ENCODE measurements around the gene DPYSL4. TPM values are rescaled to one million over a fixed set of nuclear protein-coding genes. Genes with fewer than 3 reads are reported as not detected.

The DPYSL4 gene
- total RNA-seq, 1 experiment from 2014 or later = 6.7 TPM

DNA sequence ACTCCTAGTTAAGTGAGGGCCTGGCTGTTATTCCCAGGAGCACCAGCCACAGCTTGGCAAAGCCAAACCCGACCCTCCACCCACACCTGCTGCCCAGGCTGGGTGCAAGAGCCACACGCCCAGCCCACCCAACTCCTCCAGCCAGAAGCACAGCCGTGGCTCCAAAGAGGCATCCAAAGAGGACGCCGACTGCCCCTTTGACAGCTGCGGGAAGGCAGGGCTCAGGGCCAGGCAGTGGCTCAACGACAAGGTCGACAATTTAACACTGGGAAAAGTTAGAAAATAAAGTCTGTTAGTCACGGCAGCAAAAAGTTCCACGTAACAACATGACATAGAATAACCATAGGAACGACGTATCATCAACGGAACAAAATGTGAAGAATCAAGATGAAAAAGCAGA is 54.3 kb downstream of the DPYSL4 start:
- DNase-seq (ENCODE audit: low read depth) = no peak

DNA sequence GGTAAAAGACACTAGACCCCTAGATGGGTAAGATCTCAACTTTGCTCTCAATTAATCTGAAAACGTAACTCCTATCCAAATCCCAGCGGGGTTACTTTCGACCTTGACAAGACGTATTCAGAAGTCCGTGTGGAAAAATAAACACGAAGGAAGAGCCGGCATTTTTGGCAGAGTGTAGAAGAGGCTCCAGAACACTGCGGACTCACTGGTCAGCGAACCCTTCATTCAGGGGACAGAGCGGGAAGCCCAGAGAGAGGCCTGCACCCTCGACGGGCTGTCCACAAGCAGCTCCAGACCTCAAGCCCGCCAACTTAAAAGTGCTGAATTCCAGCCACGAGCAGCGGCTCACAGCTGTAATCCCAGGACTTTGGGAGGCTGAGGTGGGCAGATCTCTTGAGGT is 54.7 kb downstream of the DPYSL4 start:
- no peak for DNase-seq (ENCODE audit: low read depth)

DNA sequence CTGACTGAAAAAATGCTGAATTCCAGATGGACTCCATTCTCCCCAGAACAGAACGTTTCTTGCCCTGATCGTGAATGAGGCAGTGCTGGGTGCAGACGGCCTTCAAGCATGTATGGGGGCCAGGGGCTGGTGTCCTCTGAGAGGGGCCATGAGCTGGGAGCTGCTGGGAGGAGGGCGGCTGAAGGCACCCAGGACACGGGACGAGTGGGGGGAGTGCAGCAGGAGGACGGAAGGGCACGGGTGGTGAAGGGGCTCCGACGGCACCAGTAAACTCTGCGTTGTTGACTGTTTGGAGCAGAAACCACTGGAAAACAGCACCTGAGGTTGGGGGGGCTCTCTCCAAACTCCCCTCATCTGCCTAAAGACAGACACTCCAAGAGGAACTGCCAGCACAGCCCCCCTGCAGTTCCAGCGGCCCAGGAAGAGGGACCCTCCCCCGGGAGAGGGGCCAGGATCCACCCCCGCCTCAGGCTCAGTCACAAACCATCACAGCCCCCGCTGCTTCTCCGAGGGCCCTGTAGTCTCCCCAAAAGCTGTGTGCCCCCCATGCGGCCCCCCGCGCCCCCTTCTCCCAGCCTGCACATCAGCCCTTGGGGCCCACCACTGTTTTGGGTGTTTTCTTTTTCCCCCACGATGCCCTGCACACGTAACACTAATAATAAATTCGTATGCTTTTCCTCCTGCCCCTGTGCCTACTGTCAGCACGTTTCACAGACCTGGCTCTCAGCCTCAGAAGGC is 55.5 kb downstream of the DPYSL4 start:
- no peak for DNase-seq (ENCODE audit: low read depth)

DNA sequence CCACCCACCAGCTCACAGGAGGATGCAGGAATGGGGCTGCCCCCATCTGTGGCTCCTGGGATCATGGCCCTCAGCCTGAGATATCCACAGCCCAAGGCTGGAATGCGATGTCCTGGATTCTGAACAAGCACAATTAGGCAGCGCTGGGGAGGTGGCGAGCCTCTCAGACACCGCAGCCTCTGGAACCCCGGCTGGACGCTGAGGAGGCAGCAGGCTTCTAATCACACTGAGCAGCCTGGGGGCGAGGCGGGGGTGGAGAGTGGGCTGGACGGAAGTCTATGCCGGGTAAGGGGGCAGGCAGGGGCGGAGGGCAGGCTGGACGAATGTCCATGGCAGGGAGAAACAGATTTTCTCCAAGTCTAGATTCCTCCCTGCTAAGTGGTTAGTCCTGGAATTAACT is 56.4 kb downstream of the DPYSL4 start:
- no peak for DNase-seq (ENCODE audit: low read depth)

DNA sequence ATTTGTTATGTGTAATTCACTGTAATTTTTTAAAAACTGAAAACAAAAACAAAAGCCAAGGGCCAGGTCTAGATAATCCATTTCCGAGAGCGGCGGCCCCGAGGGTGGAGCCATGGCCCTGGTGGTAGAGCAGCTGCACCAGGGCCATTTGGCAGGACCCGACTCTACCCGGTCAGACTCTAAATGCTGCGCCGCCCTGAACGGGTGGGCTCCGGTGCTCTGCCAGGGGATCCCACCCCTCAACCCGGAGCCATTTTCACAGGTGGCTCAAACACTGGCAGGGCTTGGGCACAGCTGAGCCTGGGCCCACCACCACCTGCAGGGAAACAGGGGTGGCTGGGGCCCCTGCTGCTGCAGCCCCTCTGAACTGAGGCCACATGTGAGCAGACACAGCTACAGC is 56.9 kb downstream of the DPYSL4 start:
- DNase-seq (ENCODE audit: low read depth) = no peak

DNA sequence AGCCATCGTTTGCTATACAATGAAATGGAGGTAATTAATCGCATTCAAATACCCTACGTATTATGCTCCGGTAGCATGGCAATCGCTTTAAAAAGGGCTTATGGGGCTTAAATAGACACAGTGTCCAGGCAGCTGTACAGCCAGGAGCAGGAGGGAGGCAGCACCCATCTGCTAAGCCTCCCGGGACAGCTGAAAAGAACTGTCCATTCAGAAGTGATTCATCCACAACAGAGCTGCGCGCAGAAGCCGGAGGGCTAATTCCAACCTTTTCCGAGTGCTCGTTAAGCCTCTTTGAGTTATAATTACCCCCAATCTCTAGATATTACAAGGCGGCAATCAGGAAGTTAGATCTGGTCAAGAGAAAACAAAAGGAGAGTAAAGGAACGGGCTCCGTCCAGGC is 58.3 kb downstream of the DPYSL4 start:
- no peak for DNase-seq (ENCODE audit: low read depth)

DNA sequence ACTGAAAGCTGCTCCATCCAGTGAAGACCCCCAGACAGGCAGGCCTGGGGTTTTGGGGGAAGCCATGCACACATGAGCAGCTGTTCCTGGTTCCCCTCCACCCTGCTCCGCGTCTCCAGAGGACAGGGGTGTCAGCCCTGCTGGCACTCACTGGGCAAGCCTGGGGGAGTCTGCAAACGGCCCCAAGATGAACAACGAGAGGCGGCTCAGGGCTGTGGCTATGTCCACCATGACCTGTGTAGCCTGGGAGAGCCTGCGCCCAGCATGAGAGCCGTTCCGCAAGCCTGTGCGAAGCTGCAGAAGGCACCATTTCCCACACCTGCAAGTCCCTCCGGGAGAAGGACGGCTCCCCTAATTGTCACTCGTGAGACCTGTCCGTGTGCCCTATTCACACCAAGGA is 59.5 kb downstream of the DPYSL4 start:
- DNase-seq (ENCODE audit: low read depth) = no peak

DNA sequence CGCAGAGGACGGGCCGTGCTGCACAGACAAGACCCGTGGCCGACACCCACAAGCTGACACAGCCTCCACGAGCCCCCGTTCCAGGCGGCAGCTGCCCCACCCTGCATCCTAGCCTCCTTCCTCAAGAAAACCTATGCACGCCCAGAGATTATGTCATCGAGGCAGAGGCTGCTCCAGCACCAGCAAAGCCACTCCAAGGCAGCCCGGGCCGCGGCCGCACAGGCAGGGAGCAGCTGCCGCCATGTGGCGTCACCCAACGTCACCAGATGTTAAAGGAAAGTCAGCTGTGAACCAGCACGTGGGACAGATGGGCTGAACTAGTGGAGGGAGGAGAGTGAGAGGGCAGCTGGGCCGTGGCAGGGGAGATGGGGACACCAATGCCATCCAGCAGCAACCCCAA is 61.2 kb downstream of the DPYSL4 start:
- DNase-seq (ENCODE audit: low read depth) = no peak

DNA sequence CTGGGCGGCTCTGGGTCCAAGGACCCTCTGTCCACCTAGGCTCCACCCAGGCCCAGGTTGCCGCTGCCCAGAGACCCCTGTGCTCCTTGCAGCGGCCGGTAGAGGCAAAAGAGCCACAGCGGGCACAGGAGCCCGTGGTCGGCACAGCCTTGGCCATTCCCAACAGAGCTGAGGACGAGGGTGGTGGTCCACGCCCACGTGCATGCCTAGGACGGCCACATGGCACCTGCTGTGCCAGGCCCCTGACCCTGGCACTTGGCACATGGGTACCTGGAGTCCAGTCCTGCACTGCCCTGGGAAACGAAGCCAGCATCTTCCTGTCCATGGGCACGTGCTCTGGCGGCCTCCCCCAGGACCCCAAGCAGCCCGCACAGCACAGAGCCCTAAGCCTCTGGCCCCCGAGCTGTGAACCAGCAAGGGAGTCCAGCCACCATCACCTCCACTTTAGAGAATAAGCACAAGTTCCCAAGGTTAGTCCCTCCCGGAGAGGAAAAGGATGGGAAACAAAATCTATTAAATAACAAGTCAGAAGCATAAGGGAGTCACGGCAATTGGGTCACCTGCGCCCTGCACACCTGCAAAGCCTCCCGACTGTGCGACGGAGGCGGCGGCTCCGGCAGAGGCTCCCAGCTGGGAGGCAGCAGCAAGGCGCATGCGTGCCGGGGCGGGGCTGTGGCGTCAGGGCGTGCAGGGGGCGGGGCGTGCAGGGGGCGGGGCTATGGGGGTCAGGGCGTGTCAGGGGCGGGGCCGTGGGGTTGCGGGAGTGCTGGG is 61.9 kb downstream of the DPYSL4 start:
- DNase-seq (ENCODE audit: low read depth) = peak; percentile 52

DNA sequence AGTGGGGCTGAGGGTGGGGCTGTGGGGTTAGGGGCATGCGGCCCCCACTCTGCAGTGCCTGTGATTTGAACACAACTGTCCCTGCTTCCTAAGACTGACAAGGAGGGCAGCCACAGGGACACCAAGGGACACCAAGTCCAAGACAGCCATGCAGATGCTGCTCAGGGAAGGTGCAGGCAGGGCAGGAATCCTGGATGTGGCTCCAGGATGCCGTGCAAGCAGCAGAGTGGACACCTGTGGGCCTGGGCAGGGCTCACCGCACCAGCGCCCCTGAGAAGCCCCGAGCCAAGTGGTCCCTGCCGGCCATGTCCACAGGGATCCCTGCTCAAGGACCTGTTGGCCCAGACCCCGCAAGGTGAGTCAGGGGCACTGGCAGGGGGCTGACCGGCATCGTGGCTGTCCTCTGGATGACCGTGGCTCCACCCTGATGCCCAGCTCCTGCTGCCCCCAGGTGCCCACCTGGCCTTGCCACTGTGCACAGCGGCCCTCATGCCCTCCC is 62.5 kb downstream of the DPYSL4 start:
- no peak for DNase-seq (ENCODE audit: low read depth)

DNA sequence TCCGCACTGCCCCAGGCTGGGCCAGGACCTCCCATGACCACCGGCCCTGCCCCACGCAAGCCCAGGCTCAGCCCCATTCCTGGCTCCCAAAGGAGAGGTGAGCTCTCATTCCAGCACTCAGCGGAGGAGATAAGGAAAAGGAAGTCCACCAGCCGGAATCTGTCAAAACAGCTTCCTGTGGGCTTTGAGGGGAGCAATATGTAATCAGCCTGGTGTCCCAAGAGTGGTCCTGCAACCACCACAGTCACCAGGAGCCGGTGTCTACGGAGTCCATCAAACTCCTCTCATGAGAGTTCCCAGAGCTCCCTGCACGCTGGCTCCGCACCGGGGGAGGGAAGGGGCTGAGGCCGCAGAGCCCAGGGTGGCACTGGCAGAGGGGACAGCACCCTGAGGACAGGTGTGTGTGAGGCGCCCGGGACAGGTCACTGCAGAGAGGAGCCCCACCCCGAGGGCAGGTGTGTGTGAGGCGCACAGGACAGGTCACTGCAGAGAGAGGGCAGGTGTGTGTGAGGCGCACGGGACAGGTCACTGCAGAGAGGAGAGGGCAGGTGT is 63.2 kb downstream of the DPYSL4 start:
- no peak for DNase-seq (ENCODE audit: low read depth)

DNA sequence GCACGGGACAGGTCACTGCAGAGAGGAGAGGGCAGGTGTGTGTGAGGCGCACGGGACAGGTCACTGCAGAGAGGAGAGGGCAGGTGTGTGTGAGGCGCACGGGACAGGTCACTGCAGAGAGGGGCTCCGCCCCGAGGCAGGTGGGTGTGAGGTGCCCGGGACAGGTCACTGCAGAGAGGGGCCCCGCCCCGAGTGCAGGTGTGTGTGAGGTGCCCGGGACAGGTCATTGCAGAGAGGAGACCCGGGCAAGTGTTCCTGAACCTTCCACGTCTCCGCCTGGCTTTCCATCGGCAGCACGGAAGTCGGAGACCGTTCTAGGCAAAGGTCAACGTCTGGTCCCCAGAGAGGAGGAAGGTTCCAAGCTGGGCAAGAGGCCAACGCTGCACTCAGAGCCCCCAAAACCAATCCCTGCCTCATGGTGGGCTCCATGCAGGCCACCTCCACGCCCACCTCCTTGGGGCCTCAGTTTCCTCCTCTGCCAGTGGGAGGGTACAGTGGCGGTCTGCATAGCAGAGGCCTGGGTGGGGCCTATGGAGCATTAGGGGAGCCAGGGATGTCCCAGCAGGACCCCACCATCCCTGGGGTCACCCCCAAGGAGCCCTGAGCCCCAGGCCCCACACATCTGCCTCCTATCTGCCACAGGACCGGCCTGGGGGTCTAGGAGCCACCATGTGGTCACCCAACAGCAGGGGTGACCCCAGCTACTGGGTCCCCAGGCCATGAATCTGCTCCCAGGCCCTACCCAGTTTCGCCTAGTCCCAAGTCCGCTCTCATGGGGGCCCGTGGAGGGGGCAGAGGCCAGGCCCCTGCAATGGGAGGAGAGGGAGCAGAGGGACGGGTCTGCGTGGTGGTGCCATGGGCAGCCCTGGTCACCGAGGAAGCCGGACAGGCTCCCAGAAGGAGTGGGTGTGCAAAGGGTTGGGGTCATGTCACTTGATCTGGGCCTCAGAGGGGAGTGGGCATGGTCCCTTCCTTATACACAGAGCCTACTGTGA is 64.0 kb downstream of the DPYSL4 start:
- DNase-seq (ENCODE audit: low read depth) = no peak

DNA sequence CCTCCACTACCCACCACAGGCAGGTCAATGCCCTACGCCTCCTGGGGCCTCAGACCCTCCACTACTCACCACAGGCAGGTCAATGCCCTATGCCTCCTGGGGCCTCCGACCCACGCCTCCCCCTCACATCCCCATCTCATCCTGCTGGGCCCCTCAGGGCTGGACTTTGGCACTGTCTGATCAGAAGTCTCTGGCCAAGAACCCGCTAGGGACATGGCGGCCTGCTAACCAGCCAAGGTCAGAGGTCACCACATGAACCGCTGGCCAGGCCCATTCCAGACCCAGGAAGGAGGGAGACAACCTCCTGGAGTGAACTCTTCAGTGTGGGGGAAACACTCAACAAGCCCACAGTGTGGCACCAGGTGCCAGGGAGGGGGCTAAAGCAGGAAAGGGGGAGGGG is 65.2 kb downstream of the DPYSL4 start:
- no peak for DNase-seq (ENCODE audit: low read depth)

DNA sequence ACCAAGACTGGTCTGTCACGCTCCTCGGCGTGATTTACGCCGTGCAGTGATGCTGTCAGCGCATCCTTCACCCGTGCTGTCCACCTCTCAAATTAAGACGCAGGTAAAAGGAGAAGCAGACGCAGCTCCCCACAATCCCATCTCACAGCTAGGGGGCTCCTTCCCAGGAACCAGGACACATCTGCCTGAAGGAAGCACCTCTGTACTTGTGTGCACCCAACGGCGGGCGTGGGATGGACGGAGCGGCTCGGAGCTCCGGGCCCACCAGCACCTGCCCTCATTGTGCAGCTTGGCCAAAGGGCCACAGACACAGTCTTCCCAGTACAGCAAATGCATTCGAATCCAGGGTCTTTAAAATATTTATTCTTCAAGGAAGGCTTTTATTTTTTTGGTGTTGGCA is 65.7 kb downstream of the DPYSL4 start:
- no peak for DNase-seq (ENCODE audit: low read depth)

DNA sequence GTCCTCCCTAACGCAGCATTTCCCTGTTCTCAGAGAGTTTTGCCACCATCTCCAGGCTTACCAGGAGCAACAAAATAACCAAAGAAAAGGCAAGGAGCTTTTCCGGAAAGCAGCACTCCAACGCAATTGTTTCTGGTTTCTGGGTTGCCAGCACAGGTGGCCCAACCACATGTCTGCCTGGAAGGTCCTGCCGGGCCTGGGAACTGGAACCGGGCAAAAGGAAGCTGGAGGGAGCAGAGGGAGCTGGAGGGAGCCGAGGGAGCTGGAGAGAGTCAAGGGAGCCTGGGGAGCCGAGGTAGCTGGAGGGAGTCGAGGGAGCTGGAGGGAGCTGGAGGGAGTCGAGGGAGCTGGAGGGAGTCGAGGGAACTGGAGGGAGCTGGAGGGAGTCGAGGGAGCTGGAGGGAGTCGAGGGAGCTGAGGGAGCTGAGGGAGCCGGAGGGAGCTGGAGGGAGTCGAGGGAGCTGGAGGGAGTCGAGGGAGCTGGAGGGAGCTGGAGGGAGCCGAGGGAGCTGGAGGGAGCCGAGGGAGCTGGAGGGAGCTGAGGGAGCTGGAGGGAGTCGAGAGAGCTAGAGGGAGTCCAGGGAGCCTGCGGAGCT is 66.4 kb downstream of the DPYSL4 start:
- DNase-seq (ENCODE audit: low read depth) = no peak

DNA sequence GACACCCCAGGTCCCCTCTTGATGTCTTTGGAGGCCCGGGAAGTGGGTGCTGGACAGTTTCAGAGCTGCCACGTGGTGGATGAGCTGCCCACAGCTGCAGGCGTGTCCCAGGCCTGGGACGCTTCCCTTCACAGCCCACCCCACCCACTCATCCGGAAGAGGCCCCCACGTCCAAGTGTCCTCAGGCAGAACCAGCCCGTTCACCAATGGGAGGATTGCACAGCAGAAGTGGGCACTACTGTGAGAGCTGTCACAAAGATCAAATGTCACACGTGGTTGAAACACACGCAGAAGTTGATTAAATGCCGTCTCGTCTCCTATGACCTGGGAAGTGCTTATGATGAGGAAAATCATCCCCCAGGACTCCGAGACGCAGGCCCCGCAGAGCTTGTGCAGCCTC is 68.1 kb downstream of the DPYSL4 start:
- no peak for DNase-seq (ENCODE audit: low read depth)

Other genes starting within 250 kb of the DPYSL4 start
- gene BNIP3, start 205.0 kb upstream of the DPYSL4 start, total RNA-seq (2014; rRNA removed; shearing (Covaris generic)) = 52.9 and 53.5 TPM in 2 replicates
- 0.24 and 0.51 TPM in 2 replicates for gene JAKMIP3, start 121.0 kb upstream of the DPYSL4 start, total RNA-seq (2014; rRNA removed; shearing (Covaris generic))
- 6.4 and 9.3 TPM in 2 replicates for gene STK32C, start 121.0 kb downstream of the DPYSL4 start, total RNA-seq (2014; rRNA removed; shearing (Covaris generic))
- gene LRRC27, start 145.2 kb downstream of the DPYSL4 start, total RNA-seq (2014; rRNA removed; shearing (Covaris generic)) = 4.6 and 8.9 TPM in 2 replicates
- 6.7 and 9.5 TPM in 2 replicates for gene PWWP2B, start 210.3 kb downstream of the DPYSL4 start, total RNA-seq (2014; rRNA removed; shearing (Covaris generic))